ENCODE data around the gene GALNT18.

Gene GALNT18

GRCh38 chr11:11384829-11385228 lies 237.0 kb downstream of the GALNT18 start:
- no peak for DNase-seq
- TF ChIP-seq, protein P1, sequence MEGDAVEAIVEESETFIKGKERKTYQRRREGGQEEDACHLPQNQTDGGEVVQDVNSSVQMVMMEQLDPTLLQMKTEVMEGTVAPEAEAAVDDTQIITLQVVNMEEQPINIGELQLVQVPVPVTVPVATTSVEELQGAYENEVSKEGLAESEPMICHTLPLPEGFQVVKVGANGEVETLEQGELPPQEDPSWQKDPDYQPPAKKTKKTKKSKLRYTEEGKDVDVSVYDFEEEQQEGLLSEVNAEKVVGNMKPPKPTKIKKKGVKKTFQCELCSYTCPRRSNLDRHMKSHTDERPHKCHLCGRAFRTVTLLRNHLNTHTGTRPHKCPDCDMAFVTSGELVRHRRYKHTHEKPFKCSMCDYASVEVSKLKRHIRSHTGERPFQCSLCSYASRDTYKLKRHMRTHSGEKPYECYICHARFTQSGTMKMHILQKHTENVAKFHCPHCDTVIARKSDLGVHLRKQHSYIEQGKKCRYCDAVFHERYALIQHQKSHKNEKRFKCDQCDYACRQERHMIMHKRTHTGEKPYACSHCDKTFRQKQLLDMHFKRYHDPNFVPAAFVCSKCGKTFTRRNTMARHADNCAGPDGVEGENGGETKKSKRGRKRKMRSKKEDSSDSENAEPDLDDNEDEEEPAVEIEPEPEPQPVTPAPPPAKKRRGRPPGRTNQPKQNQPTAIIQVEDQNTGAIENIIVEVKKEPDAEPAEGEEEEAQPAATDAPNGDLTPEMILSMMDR (IDR thresholded peaks at IDR 0.05; ENCODE audit: low read depth, low read length): no peak
- Histone ChIP-seq H3K36me3 (no peaks in the 10 kb centered on the region), H3K27me3 (no peaks in the 10 kb centered on the region), H3K4me1 (no peaks in the 10 kb centered on the region), H3K9me3 (no peaks in the 10 kb centered on the region), H3K4me3 (ENCODE audit: low read depth, low read length) (no peak overlapping the region)

DNA sequence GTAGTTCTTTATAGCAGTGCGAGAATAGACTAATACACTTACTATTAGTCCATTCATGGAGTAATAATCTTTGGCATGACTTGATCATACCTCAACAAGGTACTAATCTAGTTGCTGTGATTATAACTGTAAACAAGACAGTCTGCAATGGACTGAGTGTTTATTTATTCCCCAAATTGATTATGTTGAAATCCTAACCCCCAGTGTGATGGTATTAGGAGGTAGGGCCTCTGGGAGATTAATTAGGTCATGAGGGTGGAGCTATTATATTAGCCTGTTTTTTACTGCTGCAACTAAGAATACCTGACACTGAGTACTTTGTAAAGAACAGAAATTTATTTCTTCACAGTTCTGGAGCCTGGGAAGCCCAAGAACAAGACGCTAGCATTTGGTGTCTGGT lies 237.8 kb downstream of the GALNT18 start:
- DNase-seq: no peak
- Histone ChIP-seq H3K36me3 (no peaks in the 10 kb centered on the region), H3K27me3 (no peaks in the 10 kb centered on the region), H3K4me3 (ENCODE audit: low read depth, low read length) (no peak overlapping the region), H3K9me3 (no peaks in the 10 kb centered on the region), H3K4me1 (no peaks in the 10 kb centered on the region)
- TF ChIP-seq, protein P1 (IDR thresholded peaks at IDR 0.05; ENCODE audit: low read depth, low read length): no peak

DNA sequence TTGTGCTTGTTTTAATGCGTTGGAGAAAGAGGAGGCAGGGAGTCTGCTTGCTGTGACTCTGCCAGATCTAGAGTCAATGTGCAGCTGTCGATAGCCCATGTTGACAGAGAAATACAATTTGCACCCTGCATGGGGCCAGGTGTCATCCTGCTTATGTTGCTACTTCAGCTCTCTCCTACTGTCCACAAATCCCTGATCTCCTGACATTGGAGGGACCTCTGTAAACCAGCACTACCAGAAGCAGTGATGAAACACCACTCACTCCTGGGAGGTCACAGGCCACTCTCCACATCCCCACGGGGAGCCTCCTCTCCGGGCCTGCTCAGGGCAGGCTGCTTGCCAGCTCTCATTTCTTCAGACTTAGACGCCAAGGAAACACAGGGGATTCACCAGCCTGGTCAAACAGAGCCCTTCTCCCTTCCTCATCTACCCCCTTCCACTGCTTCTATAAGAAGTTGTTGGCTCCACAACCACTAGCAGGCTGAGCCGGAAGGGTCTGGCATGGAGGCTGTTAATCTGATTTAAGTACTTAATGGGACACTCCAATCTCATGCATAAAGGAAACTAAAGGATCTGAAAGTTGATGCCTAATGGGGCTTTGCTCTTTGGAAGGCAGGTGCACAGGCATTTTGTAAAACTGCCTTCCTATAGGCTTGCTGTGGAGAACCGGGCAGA lies 238.8 kb downstream of the GALNT18 start:
- Histone ChIP-seq H3K27me3 (no peaks in the 10 kb centered on the region), H3K9me3 (no peaks in the 10 kb centered on the region), H3K4me1 (no peaks in the 10 kb centered on the region), H3K4me3 (ENCODE audit: low read depth, low read length) (no peak overlapping the region), H3K36me3 (no peaks in the 10 kb centered on the region)
- DNase-seq: no peak
- TF ChIP-seq, protein P1 (IDR thresholded peaks at IDR 0.05; ENCODE audit: low read depth, low read length): no peak

- no peak for DNase-seq
- Histone ChIP-seq H3K36me3 (no peaks in the 10 kb centered on the region), H3K4me3 (ENCODE audit: low read depth, low read length) (no peak overlapping the region), H3K4me1 (no peaks in the 10 kb centered on the region), H3K9me3 (no peaks in the 10 kb centered on the region), H3K27me3 (no peaks in the 10 kb centered on the region)
- TF ChIP-seq, protein P1 (IDR thresholded peaks at IDR 0.05; ENCODE audit: low read depth, low read length): no peak
Observed at GRCh38 chr11:11381471-11382105, 240.2 kb downstream of the GALNT18 start.

- DNase-seq: no peak
- no peaks in the 10 kb centered on the region for H3K4me1 ChIP-seq
- H3K9me3 ChIP-seq: no peaks in the 10 kb centered on the region
- no peaks in the 10 kb centered on the region for H3K27me3 ChIP-seq
- TF ChIP-seq, protein P1 (IDR thresholded peaks at IDR 0.05; ENCODE audit: low read depth, low read length): no peak
- H3K4me3 ChIP-seq (ENCODE audit: low read depth, low read length): no peak overlapping the region
- H3K36me3 ChIP-seq: no peaks in the 10 kb centered on the region
Observed at GRCh38 chr11:11380883-11381282, 240.9 kb downstream of the GALNT18 start.

DNA sequence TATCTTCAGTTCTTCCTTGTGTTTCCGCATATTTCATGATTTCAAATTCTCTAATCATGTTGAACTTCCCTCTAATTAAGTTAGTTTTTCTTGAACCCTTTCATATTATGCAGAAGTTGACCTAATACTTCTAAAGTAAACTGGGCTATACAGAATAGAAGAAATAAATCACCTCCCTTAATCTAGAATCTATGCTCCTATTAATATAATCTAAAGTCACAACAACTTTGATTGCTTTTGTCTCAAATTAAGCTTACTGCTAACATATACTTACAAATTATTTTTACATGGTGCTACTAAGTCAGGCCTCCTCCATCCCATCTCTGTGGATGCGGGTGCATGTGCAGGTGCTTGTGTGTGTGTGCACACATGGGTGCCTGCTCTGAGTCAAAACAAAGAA lies 241.5 kb downstream of the GALNT18 start:
- Histone ChIP-seq H3K9me3 (no peaks in the 10 kb centered on the region), H3K4me1 (no peaks in the 10 kb centered on the region), H3K4me3 (ENCODE audit: low read depth, low read length) (no peak overlapping the region), H3K36me3 (no peaks in the 10 kb centered on the region), H3K27me3 (no peaks in the 10 kb centered on the region)
- TF ChIP-seq, protein P1 (IDR thresholded peaks at IDR 0.05; ENCODE audit: low read depth, low read length): no peak
- DNase-seq: no peak
